CD14-positive monocyte (primary cell): ENCODE data around the gene AGBL2. TPM values are rescaled to one million over a fixed set of nuclear protein-coding genes. Genes with fewer than 3 reads are reported as not detected.

Experiments
- DNase-seq, 3 donors: peaks; one replicate each; pipeline ENCODE4 v3.0.0-alpha.2; 2011 to 2022
- H2AFZ ChIP-seq: 2 replicates; pipeline ENCODE4 v1.6.0; 2012; ENCODE audit warnings: mild to moderate bottlenecking, low read depth, low read length, inconsistent platforms; ENCODE audit not compliant: insufficient read depth, poor library complexity, severe bottlenecking
- H3K27ac ChIP-seq, 2 donors: 1 replicate in 1 of 2; 2 replicates in 1 of 2; pipeline ENCODE4 v1.5.1; 2012 to 2013; ENCODE audit warnings: low read length in 2 of 2, control low read depth in 1 of 2, inconsistent platforms in 1 of 2, low read depth in 1 of 2, mild to moderate bottlenecking in 1 of 2
- H3K27me3 ChIP-seq, 2 donors: one replicate each; pipeline versions ENCODE4 v1.6.0 to v1.6.1; 2011 to 2013; ENCODE audit warnings: low read length in 2 of 2; ENCODE audit not compliant: control insufficient read depth in 2 of 2, insufficient read depth in 2 of 2
- H3K36me3 ChIP-seq, 2 donors: replicated peaks in 1 of 2; 1 replicate in 1 of 2; 2 replicates in 1 of 2; pipeline versions ENCODE4 v1.5.1 to v1.6.1; 2012 to 2013; ENCODE audit warnings: low read length in 2 of 2, control low read depth in 1 of 2, inconsistent platforms in 1 of 2, mild to moderate bottlenecking in 1 of 2; ENCODE audit not compliant: insufficient read depth in 2 of 2, control insufficient read depth in 1 of 2
- H3K4me1 ChIP-seq, 2 donors: 1 replicate in 1 of 2; 2 replicates in 1 of 2; pipeline versions ENCODE4 v1.5.1 to v1.6.1; 2012 to 2013; ENCODE audit warnings: low read length in 2 of 2, control low read depth in 1 of 2, inconsistent platforms in 1 of 2, mild to moderate bottlenecking in 1 of 2, moderate library complexity in 1 of 2; ENCODE audit not compliant: insufficient read depth in 2 of 2, control insufficient read depth in 1 of 2
- H3K4me2 ChIP-seq: replicated peaks from 2 replicates; pipeline ENCODE3; 2012; ENCODE audit warnings: low read length, moderate library complexity, mild to moderate bottlenecking; ENCODE audit not compliant: poor library complexity, severe bottlenecking; ENCODE audit errors: extremely low read depth
- H3K4me3 ChIP-seq, 3 experiments: fragments of 200-600 bp in 1 of 3; sonication (generic) in 1 of 3; replicated peaks in 1 of 3; 1 replicate in 2 of 3; 2 replicates in 1 of 3; pipeline ENCODE4 v1.5.1; 2011 to 2013; ENCODE audit warnings: low read length in 3 of 3, mild to moderate bottlenecking in 3 of 3, control low read depth in 2 of 3, low read depth in 2 of 3, inconsistent platforms in 1 of 3, moderate library complexity in 1 of 3
- H3K79me2 ChIP-seq: 2 replicates; pipeline ENCODE4 v1.6.0; 2012; ENCODE audit warnings: mild to moderate bottlenecking, control low read depth, inconsistent platforms, low read length, moderate library complexity; ENCODE audit not compliant: insufficient read depth
- H3K9ac ChIP-seq: 2 replicates; pipeline ENCODE4 v1.6.0; 2017; ENCODE audit warnings: low read length, mild to moderate bottlenecking; ENCODE audit not compliant: insufficient read depth, poor library complexity, severe bottlenecking
- H3K9me3 ChIP-seq, 2 donors: replicated peaks in 1 of 2; 1 replicate in 1 of 2; 2 replicates in 1 of 2; pipeline versions ENCODE4 v1.5.1 to v1.6.1; 2012 to 2013; ENCODE audit warnings: low read length in 2 of 2, control low read depth in 1 of 2; ENCODE audit not compliant: control insufficient read depth in 1 of 2, insufficient read depth in 1 of 2
- H4K20me1 ChIP-seq: 2 replicates; pipeline ENCODE4 v1.6.0; 2012; ENCODE audit warnings: mild to moderate bottlenecking, low read length, control low read depth, moderate library complexity; ENCODE audit not compliant: insufficient read depth
- H3K27ac Mint-ChIP-seq, 7 donors: one replicate each; pipeline ENCODE4 v1.8.0; 2020; ENCODE audit warnings: mild to moderate bottlenecking in 7 of 7, mixed read lengths in 7 of 7, moderate library complexity in 6 of 7, inconsistent platforms in 2 of 7
- H3K27me3 Mint-ChIP-seq, 3 donors: one replicate each; pipeline ENCODE4 v1.8.0; 2021 to 2022; ENCODE audit warnings: low read depth in 3 of 3, mild to moderate bottlenecking in 3 of 3, mixed read lengths in 3 of 3, moderate library complexity in 3 of 3, inconsistent platforms in 1 of 3
- H3K36me3 Mint-ChIP-seq, 2 donors: one replicate each; pipeline ENCODE4 v1.8.0; 2020; ENCODE audit warnings: mixed read lengths in 2 of 2, inconsistent platforms in 1 of 2, mild to moderate bottlenecking in 1 of 2
- H3K4me1 Mint-ChIP-seq: one replicate; pipeline ENCODE4 v1.8.0; 2020; ENCODE audit warnings: mild to moderate bottlenecking, mixed read lengths
- H3K4me3 Mint-ChIP-seq, 2 donors: one replicate each; pipeline ENCODE4 v1.8.0; 2020; ENCODE audit warnings: mild to moderate bottlenecking in 2 of 2, mixed read lengths in 2 of 2, moderate library complexity in 1 of 2
- H3K9me3 Mint-ChIP-seq, 7 donors: one replicate each; pipeline ENCODE4 v1.8.0; 2020 to 2022; ENCODE audit warnings: mixed read lengths in 7 of 7, mild to moderate bottlenecking in 6 of 7, moderate library complexity in 6 of 7, inconsistent platforms in 2 of 7
- CTCF ChIP-seq: fragments of 200-600 bp; IDR thresholded peaks from one replicate; pipeline ENCODE4 v1.8.0; 2022; ENCODE audit warnings: antibody characterized with exemption, mild to moderate bottlenecking
- WGBS: methylation state at CpG from one replicate; pipeline ENCODE4 v1.1.5; 2013; ENCODE audit warnings: missing lambda C conversion rate; ENCODE audit not compliant: insufficient coverage; 5-methylcytosine and 5-hydroxymethylcytosine counted together
- intact Hi-C, 2 donors: fragments of 100-400 bp; cut with micrococcal nuclease; formaldehyde crosslinking; loops; one replicate each; pipeline versions ENCODE4 v1.15.0 to v1.15.1; 2023
- polyA plus RNA-seq, 3 donors: library from polyadenylated mRNA; depleted of rRNA in 1 of 3; unstranded in 2 of 3; stranded (reverse) in 1 of 3; fragments of 300-500 nt in 2 of 3; fragments of >200 nt in 1 of 3; fragmentation: Illumina TruSeq in 2 of 3; gene quantifications; 1 replicate in 2 of 3; 2 replicates in 1 of 3; pipeline ENCODE4 v1.2.3, GENCODE V29; 2012 to 2021

AGBL2 gene
- polyA plus RNA-seq, 3 donors, result 0.93 TPM; not detected in 2

GRCh38 chr11:47626234-47626633 lies 88.9 kb downstream of the AGBL2 start:
- H3K27me3 ChIP-seq, result no peaks in the 10 kb centered on the region
- H3K36me3 Mint-ChIP-seq, result peaks cover 73 to 96% of the 10 kb centered on the region in 2 donors
- H3K79me2 ChIP-seq, result no peaks in the 10 kb centered on the region
- H3K27me3 Mint-ChIP-seq, result peaks cover 0 to 3% (median 0%) of the 10 kb centered on the region in 3 donors
- H3K9me3 Mint-ChIP-seq, result no peaks in the 10 kb centered on the region
- H3K27ac ChIP-seq, result no peak overlapping the region
- H3K36me3 ChIP-seq, result peaks cover 91 to 95% of the 10 kb centered on the region in 2 donors
- H3K9ac ChIP-seq, result no peak overlapping the region
- DNase-seq, result no peak
- TF ChIP-seq CTCF, result no peak
- H3K4me3 Mint-ChIP-seq, result no peak overlapping the region
- H4K20me1 ChIP-seq, result no peaks in the 10 kb centered on the region
- H3K27ac Mint-ChIP-seq, result no peak overlapping the region
- 95% methylated on average over 4 of the region's 8 CpGs for WGBS
- H3K9me3 ChIP-seq, result no peaks in the 10 kb centered on the region
- H3K4me3 ChIP-seq, result no peak overlapping the region
- no peak overlapping the region for H2AFZ ChIP-seq
- intact Hi-C loops, result loop anchor here in 1 of 2 donors (10.0 kb wide), 1 partner anchor 109 kb away; no protein-coding TSS in a partner anchor
- no peaks in the 10 kb centered on the region for H3K4me1 ChIP-seq
- no peak overlapping the region for H3K4me2 ChIP-seq
- H3K4me1 Mint-ChIP-seq, result no peaks in the 10 kb centered on the region

- H3K9ac ChIP-seq, result no peak overlapping the region
- H3K27me3 ChIP-seq, result no peaks in the 10 kb centered on the region
- H3K36me3 ChIP-seq, result peaks cover 69 to 94% of the 10 kb centered on the region in 2 donors
- intact Hi-C loops, result loop anchor here in 1 of 2 donors (10.0 kb wide), 1 partner anchor 114 kb away; no protein-coding TSS in a partner anchor
- no peak overlapping the region for H3K4me2 ChIP-seq
- H3K4me3 ChIP-seq, result no peak overlapping the region
- no CpG with 5 or more reads among the region's 2 CpGs for WGBS
- Mint-ChIP-seq H3K36me3 (peaks cover 56 to 89% of the 10 kb centered on the region in 2 donors), H3K4me1 (no peaks in the 10 kb centered on the region), H3K4me3 (no peak overlapping the region), H3K9me3 (no peaks in the 10 kb centered on the region), H3K27ac (no peak overlapping the region), H3K27me3 (no peaks in the 10 kb centered on the region)
- no peaks in the 10 kb centered on the region for H3K9me3 ChIP-seq
- H3K79me2 ChIP-seq, result no peaks in the 10 kb centered on the region
- no peak overlapping the region for H3K27ac ChIP-seq
- TF ChIP-seq CTCF, result no peak
- H4K20me1 ChIP-seq, result no peaks in the 10 kb centered on the region
- H3K4me1 ChIP-seq, result no peaks in the 10 kb centered on the region
- H2AFZ ChIP-seq, result no peak overlapping the region
- no peak for DNase-seq
These were observed 94.3 kb downstream of the AGBL2 start for GRCh38 chr11:47620836-47621378.
